Esophagus squamous epithelium (tissue), 4 donors: ENCODE data around the gene GSDMA.

Experiments
- POLR2A ChIP-seq, 4 donors: fragments of 450-650 bp; IDR thresholded peaks; one replicate each; pipeline ENCODE4 v1.6.1; 2017; ENCODE audit warnings: antibody characterized with exemption in 4 of 4, mild to moderate bottlenecking in 4 of 4, moderate library complexity in 3 of 4
- TF ChIP-seq, protein P1 (sequence below), 6 experiments: fragments of 450-650 bp in 4 of 6; fragments of 200-600 bp in 2 of 6; sonication (generic) in 2 of 6; IDR thresholded peaks; one replicate each; pipeline ENCODE4 v1.5.1; 2016 to 2019; ENCODE audit warnings: antibody characterized with exemption in 6 of 6, mild to moderate bottlenecking in 4 of 6, moderate library complexity in 4 of 6

DNA sequence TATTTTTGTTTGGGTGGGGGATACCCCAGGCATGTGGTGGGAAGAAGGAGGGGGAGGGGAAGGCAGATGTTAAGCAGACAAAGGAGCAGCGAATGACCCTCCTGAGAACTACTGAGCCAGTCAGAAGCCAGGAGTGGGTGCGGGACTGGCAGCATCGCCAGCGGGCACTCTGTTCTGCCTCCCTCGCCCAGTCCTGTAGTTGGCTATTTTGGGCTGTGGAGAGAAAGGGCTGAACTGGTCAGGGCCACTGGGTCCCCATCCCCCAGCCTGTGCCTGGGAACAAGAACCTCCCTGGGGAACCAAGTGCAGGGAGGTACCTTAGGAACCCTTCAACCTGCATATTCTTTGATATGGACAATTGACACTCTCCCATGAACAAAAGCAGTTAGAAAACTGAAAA, 28.9 kb upstream of the GSDMA start:
- TF ChIP-seq, protein P1, sequence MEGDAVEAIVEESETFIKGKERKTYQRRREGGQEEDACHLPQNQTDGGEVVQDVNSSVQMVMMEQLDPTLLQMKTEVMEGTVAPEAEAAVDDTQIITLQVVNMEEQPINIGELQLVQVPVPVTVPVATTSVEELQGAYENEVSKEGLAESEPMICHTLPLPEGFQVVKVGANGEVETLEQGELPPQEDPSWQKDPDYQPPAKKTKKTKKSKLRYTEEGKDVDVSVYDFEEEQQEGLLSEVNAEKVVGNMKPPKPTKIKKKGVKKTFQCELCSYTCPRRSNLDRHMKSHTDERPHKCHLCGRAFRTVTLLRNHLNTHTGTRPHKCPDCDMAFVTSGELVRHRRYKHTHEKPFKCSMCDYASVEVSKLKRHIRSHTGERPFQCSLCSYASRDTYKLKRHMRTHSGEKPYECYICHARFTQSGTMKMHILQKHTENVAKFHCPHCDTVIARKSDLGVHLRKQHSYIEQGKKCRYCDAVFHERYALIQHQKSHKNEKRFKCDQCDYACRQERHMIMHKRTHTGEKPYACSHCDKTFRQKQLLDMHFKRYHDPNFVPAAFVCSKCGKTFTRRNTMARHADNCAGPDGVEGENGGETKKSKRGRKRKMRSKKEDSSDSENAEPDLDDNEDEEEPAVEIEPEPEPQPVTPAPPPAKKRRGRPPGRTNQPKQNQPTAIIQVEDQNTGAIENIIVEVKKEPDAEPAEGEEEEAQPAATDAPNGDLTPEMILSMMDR (IDR thresholded peaks at IDR 0.05) = no peak
- no peak for TF ChIP-seq POLR2A (IDR thresholded peaks at IDR 0.05)
